ENCODE results near the gene RAB5B.

Gene RAB5B, protein sequence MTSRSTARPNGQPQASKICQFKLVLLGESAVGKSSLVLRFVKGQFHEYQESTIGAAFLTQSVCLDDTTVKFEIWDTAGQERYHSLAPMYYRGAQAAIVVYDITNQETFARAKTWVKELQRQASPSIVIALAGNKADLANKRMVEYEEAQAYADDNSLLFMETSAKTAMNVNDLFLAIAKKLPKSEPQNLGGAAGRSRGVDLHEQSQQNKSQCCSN

DNA sequence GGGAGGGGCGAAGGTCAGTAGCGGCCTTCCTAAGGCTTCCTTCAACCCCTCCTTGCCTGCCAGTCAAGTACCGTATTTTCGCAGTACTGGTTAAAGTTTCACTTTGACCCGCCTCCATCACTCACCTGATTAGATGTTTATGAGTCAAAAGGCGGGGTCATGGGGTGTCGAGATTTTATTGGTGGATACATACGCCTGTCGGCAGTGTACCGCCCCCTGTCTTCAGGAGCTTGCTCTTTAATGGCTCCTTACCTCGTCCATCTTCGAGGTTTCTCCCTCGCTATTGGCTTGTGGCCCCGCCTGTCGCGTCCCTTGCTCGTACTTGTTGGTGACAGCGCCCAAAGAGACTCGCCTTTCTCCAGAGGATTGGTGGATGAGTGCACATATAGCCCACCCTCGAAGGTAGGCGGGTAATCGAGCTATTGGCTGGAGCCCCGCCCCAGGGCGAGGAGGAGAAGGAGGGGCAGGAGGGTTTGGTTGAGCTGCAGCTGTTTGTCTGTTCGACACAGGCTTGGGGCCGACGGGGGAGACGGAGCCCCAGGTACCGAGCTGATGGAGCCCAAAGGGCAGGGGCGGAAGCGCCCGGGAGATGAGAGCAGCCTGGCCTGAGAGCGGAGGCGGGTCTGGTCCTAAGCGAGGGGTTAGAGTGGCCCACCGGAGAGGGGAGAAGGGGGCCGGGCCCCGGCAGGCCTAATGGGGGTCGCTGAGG, at the start of gene RAB5B:
TSS of gene RAB5B (plus strand) at position 480 of the 709 bp plus-strand sequence. CDS start 12,883 bp downstream, outside the sequence.
- DNase-seq = peak; percentile 100

DNA sequence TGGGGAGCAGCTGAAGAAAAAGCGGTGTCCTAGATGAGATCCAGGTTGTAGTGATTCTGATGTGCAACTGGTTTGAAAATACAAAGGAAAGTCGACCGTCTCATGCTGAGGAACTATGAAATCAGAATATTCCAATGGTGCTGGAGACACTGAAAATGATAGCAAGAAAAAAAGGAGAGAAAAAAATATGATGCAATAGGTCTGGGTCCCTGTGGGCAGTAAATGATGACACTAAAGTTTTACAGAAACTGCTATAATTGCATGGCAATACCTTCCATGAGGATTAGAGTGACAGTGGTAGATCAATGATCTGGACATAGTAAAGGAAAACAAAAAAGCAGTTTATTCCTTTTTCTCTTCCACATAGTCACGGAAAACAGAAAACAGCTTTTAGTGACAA, 48.5 kb upstream of the RAB5B start:
- DNase-seq = no peak

GRCh38 chr12:55925870-55926737, 47.8 kb upstream of the RAB5B start:
- DNase-seq = no peak

DNA sequence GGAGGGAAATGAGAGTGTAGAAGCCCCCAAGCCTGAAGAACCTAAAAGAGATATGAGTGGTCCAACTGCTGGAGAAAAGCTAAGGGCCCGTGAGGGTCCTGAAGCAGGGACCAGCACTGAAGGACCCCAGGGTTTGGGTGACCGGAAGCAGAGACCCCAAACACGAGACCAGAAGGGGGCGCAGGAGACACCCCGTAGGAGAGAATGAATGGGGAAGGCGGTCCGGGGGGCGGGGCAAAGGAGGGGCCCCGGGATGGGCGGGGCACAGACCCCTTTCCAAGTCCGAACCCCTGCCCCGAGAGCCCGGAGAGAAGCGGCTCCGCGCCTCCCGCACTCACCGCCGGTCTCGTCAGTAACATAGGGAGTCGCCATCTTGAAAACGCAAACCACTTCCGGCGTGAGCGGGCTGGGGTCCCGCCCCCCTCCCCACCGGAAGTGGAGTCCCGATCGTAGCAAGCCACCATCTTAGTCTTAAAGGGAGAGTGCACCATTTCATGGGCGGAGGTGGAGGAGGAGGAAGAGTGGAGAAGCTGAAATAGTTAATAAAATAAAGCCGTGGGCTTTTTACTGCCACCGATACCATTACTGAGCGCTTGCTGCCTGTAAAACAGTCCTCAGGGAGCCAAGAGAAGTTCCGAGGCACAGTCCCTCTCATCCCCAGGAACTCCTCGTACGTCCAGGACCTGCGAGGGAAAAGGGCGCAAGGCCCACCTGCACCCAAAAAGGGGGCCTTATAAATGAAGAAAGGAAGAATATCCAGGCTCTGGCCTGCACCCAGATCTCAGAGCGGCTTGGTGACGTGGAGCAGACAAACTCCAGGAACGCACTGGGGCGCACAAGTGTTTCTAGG, 46.9 kb upstream of the RAB5B start:
- peak; percentile 94 to 95 for DNase-seq

- DNase-seq = peak; percentile 94 to 95
Observed at GRCh38 chr12:55927588-55928502, 46.0 kb upstream of the RAB5B start, which contains the start of gene PYM1. PYM1 (minus strand) TSS chr12:55927894; CDS start chr12:55927761, 133 bp downstream.

- peak; percentile 59 to 64 for DNase-seq
Observed at GRCh38 chr12:55929306-55929791, 44.5 kb upstream of the RAB5B start.

GRCh38 chr12:55930771-55931316, 43.0 kb upstream of the RAB5B start, which contains the start of gene DGKA:
DGKA (plus strand) TSS chr12:55931162; CDS start chr12:55936504, 5,342 bp downstream.
- peak; percentile 79 to 89 for DNase-seq

DNA sequence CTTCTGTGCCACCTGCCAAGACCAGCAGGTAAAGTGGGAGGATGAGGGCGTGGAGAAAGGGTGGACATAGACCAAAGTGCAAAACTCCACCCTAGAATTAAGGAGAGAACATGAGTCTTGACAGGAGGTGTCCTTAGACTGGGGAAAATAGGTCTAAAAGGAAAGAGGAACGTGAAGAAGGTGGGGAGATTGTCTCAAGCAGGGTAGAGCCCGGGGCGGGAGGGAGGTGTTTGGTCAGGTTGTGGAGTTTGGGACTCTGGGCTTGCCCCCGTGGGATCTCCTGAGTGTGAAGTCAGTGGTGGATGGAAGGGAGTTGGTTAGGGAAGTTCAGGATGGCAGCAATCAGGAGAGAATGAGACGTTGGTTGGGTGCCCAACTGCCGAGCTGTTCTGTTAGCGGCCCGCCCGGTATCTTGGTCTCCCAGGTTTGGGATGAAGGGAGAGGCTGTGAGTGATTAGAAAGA, 42.5 kb upstream of the RAB5B start:
- DNase-seq = no peak

DNA sequence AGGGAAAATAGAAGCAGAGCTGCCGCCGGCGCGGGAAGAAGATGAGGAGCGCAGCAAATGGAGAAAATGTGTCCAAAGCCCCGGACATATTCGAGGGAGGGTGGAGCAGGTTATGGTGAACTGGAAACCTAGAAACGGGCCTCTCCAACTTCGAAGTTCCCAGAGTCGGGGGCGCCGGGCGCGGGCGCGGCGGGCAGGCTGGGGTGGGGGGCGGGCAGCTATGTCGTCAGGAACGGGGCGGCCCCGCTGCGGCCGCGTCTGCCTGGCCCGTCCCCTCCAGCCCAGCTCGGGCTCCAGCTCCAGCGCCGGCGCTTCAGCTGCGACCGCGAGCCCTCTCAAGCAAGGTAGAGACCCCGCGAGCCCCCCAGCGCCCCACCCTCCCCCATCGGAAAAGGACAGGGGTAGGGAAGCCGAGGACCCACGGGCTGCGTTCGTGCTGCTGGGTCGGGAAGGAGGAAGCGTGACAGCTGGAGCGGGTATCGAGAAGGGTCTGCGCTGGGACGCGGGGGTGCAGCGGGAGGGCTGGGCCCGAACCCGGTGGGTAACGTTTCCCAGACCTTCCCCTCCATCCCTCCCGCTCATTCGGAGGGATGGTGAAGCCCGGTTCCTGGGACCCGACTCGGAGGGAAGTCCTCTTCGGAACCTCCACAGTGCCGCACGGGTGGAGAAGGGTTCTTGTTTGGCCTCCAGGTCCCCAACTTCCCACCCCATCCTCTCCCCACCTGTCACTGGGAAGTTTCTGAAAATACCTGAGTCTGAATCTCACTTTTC, 41.9 kb upstream of the RAB5B start:
- DNase-seq = peak in 1 of 2 experiments; percentile 24

- DNase-seq = peak; percentile 39 to 43
Observed at GRCh38 chr12:55932551-55932910, 41.3 kb upstream of the RAB5B start.

GRCh38 chr12:55933169-55933798, 40.6 kb upstream of the RAB5B start:
- peak in 1 of 2 experiments; percentile 27 for DNase-seq

DNA sequence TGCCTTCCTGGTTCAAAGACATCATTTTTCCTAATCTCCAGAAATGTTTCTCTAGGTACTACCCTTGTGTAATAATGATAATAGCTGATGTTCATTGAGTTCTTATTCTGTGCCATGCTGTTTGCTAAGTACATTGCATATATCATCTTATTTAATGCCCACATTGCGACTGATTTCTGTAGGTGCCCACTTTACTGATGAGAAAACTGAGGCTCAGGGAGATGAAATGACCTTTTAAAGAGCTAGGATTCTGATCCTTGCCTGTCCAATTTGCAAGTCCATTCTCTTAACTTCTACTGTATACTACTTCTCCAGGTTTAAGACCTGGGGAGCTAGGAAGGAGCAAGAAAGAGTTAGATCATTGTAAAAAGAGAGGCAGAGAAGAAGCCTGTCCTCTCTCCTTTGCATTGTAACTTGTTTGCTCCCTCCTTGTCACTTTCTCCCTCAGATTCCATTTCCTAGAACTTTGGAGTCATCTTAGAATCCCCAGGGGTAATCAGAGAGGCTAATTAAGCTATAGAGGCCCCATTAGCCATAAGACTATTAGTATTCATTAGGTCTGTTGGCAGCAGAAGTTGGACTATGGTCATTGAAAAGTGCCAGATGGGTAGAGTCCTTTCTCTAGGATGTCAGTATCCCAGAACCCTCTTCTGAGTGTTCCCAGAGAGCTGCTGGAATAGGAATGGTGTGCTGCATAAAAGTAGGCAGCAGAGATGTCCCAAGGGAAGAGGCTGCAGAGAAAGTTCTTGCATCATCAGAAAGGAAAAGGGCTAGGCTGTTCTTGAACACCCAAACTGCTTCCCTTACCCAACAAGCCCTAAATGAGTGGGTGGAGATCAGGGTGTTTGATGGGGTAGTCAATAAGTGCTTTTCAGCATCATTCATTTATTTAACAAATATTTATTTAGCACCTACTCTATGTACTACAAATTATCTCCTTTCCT, 39.8 kb upstream of the RAB5B start:
- no peak for DNase-seq

DNA sequence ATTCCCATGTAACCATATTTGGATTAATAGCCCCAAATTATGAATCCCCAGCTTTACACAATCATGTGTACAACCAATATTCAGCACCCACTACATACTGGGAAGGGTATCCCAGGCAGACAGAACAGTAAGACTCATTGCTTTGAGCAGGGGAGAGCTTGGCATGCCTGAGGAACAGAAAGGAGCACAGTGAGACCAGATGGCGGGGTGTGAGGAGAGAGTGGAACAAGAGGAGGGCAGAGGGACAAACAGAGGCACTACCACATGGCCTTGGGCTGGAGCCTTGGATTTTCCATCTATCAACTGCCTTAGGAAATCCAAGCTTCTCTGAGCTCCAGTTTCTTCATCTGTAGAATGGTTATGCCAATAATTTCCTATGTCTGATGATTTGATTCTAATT, 39.1 kb upstream of the RAB5B start:
- DNase-seq = no peak

GRCh38 chr12:55935738-55936151, 38.1 kb upstream of the RAB5B start:
- no peak for DNase-seq

DNA sequence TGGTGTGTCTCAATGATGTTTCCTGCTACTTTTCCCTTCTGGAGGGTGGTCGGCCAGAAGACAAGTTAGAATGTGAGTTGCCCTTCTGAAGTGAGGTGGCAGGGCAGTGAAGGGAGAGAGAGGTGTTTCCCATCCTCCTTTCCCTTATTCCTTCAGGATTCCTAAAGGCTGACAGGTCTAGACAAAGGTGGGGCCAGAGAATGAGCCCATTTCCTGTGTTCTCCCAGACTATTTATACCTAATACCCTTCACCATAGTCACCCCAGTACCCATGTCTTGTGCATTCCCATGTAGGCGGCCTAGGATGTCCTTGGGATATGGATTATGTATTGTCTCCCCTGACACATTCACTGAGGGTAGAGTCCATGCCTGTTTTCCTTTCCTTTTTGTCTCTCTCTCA, 35.9 kb upstream of the RAB5B start:
- no peak for DNase-seq

GRCh38 chr12:55938826-55939501, 34.9 kb upstream of the RAB5B start:
- DNase-seq = no peak

GRCh38 chr12:55940065-55940732, 33.7 kb upstream of the RAB5B start:
- DNase-seq = peak; percentile 79 to 88

Data from Kasumi-1 (cell line).